Heart right ventricle (tissue), 16 donors: Measurements from ENCODE around the gene QRFP. TPM values are rescaled to one million over a fixed set of nuclear protein-coding genes. Genes with fewer than 3 reads are reported as not detected.

ENCODE experiments used
- ATAC-seq, 8 donors: fragments of 200-7000 bp; cut with Tn5 transposase; one replicate each; pipeline ENCODE4 v1.9.1; 2020; ENCODE audit warnings: mild to moderate bottlenecking in 8 of 8, moderate library complexity in 8 of 8, moderate number of reproducible peaks in 1 of 8
- DNase-seq, 2 donors: peaks; one replicate each; pipeline ENCODE4 v3.0.0-alpha.2; 2020
- H3K27ac ChIP-seq, 10 donors: fragments of 200-600 bp; sonication (generic) in 2 of 10; one replicate each; pipeline versions ENCODE4 v1.5.0 to v1.8.0; 2020 to 2022; ENCODE audit warnings: mild to moderate bottlenecking in 3 of 10
- H3K27me3 ChIP-seq, 7 donors: fragments of 200-600 bp; one replicate each; pipeline ENCODE4 v1.8.0; 2021 to 2022; ENCODE audit warnings: mild to moderate bottlenecking in 2 of 7
- H3K36me3 ChIP-seq, 9 donors: fragments of 200-600 bp; sonication (generic) in 1 of 9; one replicate each; pipeline versions ENCODE4 v1.5.0 to v1.8.0; 2020 to 2022; ENCODE audit warnings: mild to moderate bottlenecking in 2 of 9
- H3K4me1 ChIP-seq, 9 donors: fragments of 200-600 bp; sonication (generic) in 1 of 9; one replicate each; pipeline versions ENCODE4 v1.5.0 to v1.8.0; 2020 to 2022; ENCODE audit warnings: mild to moderate bottlenecking in 4 of 9
- H3K4me3 ChIP-seq, 10 donors: fragments of 200-600 bp; sonication (generic) in 2 of 10; one replicate each; pipeline versions ENCODE4 v1.5.0 to v1.8.0; 2020 to 2022; ENCODE audit warnings: mild to moderate bottlenecking in 7 of 10, moderate library complexity in 2 of 10
- H3K9me3 ChIP-seq, 11 donors: fragments of 200-600 bp in 10 of 11; sonication (generic) in 2 of 11; one replicate each; pipeline versions ENCODE4 v1.5.0 to v1.8.0; 2013 to 2022; ENCODE audit warnings: mild to moderate bottlenecking in 2 of 11, control low read depth in 1 of 11, moderate library complexity in 1 of 11
- WGBS, 2 donors: extraction: QIAGEN DNeasy Blood & Tissue Kit; methylation state at CpG; one replicate each; pipeline ENCODE4 v1.1.7; 2013; ENCODE audit warnings: inconsistent platforms in 1 of 2; 5-methylcytosine and 5-hydroxymethylcytosine counted together
- intact Hi-C, 10 donors: fragments of 100-400 bp; cut with DNase I; formaldehyde crosslinking; loops; one replicate each; pipeline versions ENCODE4 v1.11.1 to v1.14.2; 2022
- long read RNA-seq, 3 donors: library from polyadenylated mRNA; unstranded; transcript quantifications; one replicate each; pipeline ENCODE4 v2.0.0, GENCODE V29; 2020 to 2021
- polyA plus RNA-seq, 2 donors: library from polyadenylated mRNA; stranded (reverse); fragments of 200-250 nt; gene quantifications; one replicate each; pipeline ENCODE4 v1.2.3, GENCODE V29; 2013
- total RNA-seq, 10 donors: library from RNA; stranded (reverse); fragmentation: NEBNext Ultra II Directional in 3 of 10; extraction: Animal tissue kit (Norgen Biotek cat#: 25700) in 3 of 10; gene quantifications; one replicate each; pipeline versions ENCODE4 v1.2.1 to v1.2.4, GENCODE V29; 2021 to 2023
- TF ChIP-seq, protein P1 (sequence below), 9 donors: fragments of 200-600 bp; sonication (generic) in 2 of 9; IDR thresholded peaks; one replicate each; pipeline versions ENCODE4 v1.5.0 to v1.8.0; 2021 to 2022; ENCODE audit warnings: antibody characterized with exemption in 9 of 9, mild to moderate bottlenecking in 5 of 9, moderate library complexity in 1 of 9
- donor health status: Arrhythmogenic right ventricular cardiomyopathy.
- donor health status: ischemic (EF 13 %, LVEDD 7.1; RV severe dilation, severe dysfunction).
- donor health status: healthy with polysubstance abuse.
- donor health status: DM: no; HTN: yes; CAD: no.
- donor health status: DM: no; HTN: no; CAD: no.
- donor health status: ischemic (EF 25% LVEDD 6.9; RV normal size, moderate dysfunction).
- donor health status: ischemic (EF 25% LVEDD 5.7; RV mildly dilated, moderate dysfunction).
- donor health status: healthy.
- donor health status: DM: yes; HTN: yes; CAD: no.
- donor health status: Ischemic cardiomyopathy.
- donor health status: ischemic (EF 35%, LVEDD 5.7; RV mildly dilated, moderate dysfunction).
- donor health status: nonischemic (EF 11% LVEDD 7.7; RV severe dilation, severe dysfunction).
- donor health status: DM: yes; HTN: yes; CAD: no.
- donor health status: PGD.
- donor health status: ischemic (EF 29% LVEDD 5.4; RV normal size, mild dysfunction).
- donor health status: nonischemic (EF 23%, LVEDD 6.1; RV moderate dilation, normal function).

QRFP gene, protein sequence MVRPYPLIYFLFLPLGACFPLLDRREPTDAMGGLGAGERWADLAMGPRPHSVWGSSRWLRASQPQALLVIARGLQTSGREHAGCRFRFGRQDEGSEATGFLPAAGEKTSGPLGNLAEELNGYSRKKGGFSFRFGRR
- total RNA-seq = not detected
- polyA plus RNA-seq = under 1 TPM in 1 of 2 donors, not detected in 1; 0.06 TPM
- long read RNA-seq, donor 1, partial matches to known transcripts = 0 of 1 reads
- long read RNA-seq, donor 1, other reads (novel, unspliced or antisense) = 1 of 1 reads
- long read RNA-seq, donor 2 = 0 reads
- long read RNA-seq, donor 3, partial matches to known transcripts = 0 of 4 reads
- long read RNA-seq, donor 3, other reads (novel, unspliced or antisense) = 4 of 4 reads

DNA sequence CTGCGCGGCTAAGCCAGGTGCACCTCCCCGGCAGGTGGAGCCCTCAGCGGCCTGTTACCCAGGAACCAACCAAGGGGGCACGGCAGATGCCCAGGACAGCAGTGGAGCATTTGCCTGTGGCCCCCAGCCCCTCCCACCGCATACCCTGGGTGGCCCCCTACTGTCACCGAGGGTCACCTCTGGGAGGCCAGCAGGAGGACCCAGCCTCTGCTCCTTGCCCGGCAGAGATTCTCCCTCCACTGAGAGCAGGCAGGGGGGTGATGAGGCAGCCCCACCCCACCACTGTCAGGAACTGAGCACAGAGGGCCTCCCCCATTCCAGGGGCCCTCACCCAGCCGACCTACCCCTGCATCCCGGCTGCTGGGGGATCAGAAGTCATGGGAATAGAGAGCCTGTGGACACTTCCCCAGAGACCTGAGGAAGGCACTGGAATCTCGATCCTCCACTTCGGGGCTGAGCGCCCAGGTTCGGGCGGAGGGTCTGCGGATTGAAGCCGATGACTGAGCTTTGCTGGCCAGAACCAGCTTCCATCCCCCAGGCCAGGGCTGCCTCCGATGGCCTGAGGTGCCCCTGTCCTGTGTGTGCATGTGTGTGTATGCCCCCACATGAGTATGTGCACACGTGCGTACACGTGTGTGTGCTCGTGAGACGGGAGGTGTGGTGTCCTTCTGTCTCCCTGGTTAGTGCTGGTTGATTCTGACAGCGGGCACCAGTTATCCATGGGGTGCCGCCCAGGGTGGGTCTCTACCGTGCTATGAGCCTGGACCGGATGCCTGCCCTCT, at the start of gene QRFP:
Gene QRFP (minus strand): TSS at position 580 of the 782 bp plus-strand sequence. CDS start 2,974 bp downstream, outside the sequence.
- Histone ChIP-seq H3K4me3 (no peak within 1 kb of the TSS), H3K9me3 (no peaks in the 10 kb centered on the region), H3K27ac (no peak within 1 kb of the TSS), H3K36me3 (peaks cover 0 to 20% (median 0%) of the 10 kb centered on the region in 9 donors), H3K27me3 (peaks cover 0 to 27% (median 9%) of the 10 kb centered on the region in 7 donors), H3K4me1 (peaks cover 4 to 42% (median 17%) of the 10 kb centered on the region in 9 donors)
- DNase-seq (no peak), ATAC-seq (no peak)
- intact Hi-C loops = no loop called here
- 75 to 77% methylated on average over 27 of the region's 27 CpGs for WGBS, 2 donors
- TF ChIP-seq, protein P1, sequence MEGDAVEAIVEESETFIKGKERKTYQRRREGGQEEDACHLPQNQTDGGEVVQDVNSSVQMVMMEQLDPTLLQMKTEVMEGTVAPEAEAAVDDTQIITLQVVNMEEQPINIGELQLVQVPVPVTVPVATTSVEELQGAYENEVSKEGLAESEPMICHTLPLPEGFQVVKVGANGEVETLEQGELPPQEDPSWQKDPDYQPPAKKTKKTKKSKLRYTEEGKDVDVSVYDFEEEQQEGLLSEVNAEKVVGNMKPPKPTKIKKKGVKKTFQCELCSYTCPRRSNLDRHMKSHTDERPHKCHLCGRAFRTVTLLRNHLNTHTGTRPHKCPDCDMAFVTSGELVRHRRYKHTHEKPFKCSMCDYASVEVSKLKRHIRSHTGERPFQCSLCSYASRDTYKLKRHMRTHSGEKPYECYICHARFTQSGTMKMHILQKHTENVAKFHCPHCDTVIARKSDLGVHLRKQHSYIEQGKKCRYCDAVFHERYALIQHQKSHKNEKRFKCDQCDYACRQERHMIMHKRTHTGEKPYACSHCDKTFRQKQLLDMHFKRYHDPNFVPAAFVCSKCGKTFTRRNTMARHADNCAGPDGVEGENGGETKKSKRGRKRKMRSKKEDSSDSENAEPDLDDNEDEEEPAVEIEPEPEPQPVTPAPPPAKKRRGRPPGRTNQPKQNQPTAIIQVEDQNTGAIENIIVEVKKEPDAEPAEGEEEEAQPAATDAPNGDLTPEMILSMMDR (IDR thresholded peaks at IDR 0.05) = no peak

DNA sequence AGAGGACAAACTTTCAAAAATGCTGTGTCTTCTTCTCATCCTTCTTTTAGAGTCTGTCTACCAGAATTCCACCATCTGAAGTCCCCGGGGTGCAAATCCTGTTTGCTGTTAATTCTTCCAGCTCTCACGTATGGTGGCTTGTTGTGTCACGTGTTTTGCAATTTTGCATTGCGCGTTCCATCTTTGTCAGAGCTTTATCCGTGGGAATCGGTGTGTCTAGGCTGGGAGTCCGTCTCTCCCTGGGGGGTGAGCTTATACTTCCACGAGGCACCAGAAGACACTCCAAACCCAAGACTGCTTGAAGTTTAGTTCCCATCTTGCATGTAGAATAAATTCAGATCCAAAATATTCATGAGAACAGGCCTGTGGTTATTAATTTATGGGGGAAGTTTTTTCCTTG, 48.6 kb upstream of the QRFP start:
- Histone ChIP-seq H3K27me3 (peaks cover 2 to 52% (median 36%) of the 10 kb centered on the region in 7 donors), H3K36me3 (no peaks in the 10 kb centered on the region), H3K27ac (no peak overlapping the region), H3K4me1 (peaks cover 0 to 9% (median 4%) of the 10 kb centered on the region in 9 donors), H3K9me3 (peaks cover 0 to 6% (median 0%) of the 10 kb centered on the region in 11 donors), H3K4me3 (no peak overlapping the region)
- intact Hi-C loops = loop anchor here in 2 of 10 donors (5.0 to 10.0 kb wide), 2 partner anchors 47 to 180 kb away; no protein-coding TSS in a partner anchor
- no peak for ATAC-seq
- TF ChIP-seq, protein P1 (IDR thresholded peaks at IDR 0.05) = no peak
- WGBS, 2 donors = 84 to 88% methylated on average over 9 of the region's 9 CpGs
- no peak for DNase-seq

DNA sequence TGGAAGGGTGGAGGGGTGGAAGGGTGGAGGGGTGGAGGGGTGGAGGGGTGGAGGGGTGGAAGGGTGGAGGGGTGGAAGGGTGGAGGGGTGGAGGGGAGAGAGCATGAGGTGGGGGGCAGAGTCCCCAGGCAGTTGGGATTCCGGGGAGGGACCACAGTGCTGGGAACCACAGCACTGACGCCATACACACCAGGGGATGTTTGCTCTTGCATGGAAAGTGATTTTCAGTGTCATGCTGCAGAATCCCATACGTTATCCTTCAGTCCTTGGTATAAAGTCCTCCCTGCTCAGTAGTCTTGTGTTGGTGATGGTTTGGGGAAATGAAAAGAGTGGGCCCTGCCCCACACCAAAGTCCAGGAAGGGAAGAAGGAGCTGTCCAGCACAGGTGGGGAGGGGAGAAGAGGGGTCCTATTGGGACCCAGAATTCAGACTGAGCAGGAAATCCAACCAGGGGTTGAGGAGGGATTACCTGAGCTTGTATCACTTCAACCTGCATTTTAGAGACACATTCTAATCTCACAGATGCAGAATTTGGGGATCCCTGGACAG, 48.0 kb upstream of the QRFP start:
- Histone ChIP-seq H3K27ac (no peak overlapping the region), H3K36me3 (no peaks in the 10 kb centered on the region), H3K4me1 (peaks cover 0 to 15% (median 5%) of the 10 kb centered on the region in 9 donors), H3K27me3 (peaks cover 8 to 55% (median 42%) of the 10 kb centered on the region in 7 donors), H3K4me3 (no peak overlapping the region), H3K9me3 (peaks cover 0 to 2% (median 0%) of the 10 kb centered on the region in 11 donors)
- 25 to 46% methylated on average over 3 of the region's 3 CpGs for WGBS, 2 donors
- intact Hi-C loops = loop anchor here in 8 of 10 donors (5.0 to 10.0 kb wide), 7 partner anchors 48 to 247 kb away; no protein-coding TSS in a partner anchor
- ATAC-seq (no peak), DNase-seq (no peak)
- TF ChIP-seq, protein P1 (IDR thresholded peaks at IDR 0.05) = no peak

DNA sequence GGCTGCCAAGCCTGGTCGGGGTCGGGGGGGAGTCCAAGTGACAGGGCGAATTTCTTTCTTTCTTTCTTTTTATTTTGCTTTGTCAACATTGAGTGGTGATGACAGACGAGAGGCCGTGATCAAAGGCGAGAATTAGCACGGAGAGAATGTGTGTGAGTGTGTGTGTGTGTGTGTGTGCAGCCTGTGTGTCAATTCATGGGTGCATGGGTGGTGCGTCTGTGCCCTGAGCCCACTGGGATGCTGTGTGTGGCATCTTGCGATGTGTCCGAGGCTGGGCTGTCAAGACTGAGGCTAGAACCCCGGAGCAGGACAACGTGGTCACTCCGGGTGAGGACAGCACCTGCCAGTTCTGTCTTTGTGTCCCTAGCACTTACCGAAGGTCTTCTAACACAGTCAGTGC, 47.2 kb upstream of the QRFP start:
- TF ChIP-seq, protein P1 (IDR thresholded peaks at IDR 0.05) = no peak
- H3K4me1 ChIP-seq = peaks cover 0 to 23% (median 14%) of the 10 kb centered on the region in 9 donors
- H3K27ac ChIP-seq = no peak overlapping the region
- WGBS, 2 donors = 47 to 50% methylated on average over 14 of the region's 14 CpGs
- intact Hi-C loops = loop anchor here in 8 of 10 donors (5.0 to 10.0 kb wide), 6 partner anchors 54 to 246 kb away; no protein-coding TSS in a partner anchor
- no peak for ATAC-seq
- no peak overlapping the region for H3K4me3 ChIP-seq
- no peaks in the 10 kb centered on the region for H3K9me3 ChIP-seq
- no peak for DNase-seq
- no peaks in the 10 kb centered on the region for H3K36me3 ChIP-seq
- peaks cover 16 to 59% (median 50%) of the 10 kb centered on the region in 7 donors for H3K27me3 ChIP-seq
